MCF 10A (cell line): ENCODE data around the gene BCAT1. TPM values are rescaled to one million over a fixed set of nuclear protein-coding genes. Genes with fewer than 3 reads are reported as not detected.
"Not testable (repeated sequence)": the region's sequence is repeated elsewhere in the genome, so short reads cannot be mapped to it uniquely, and the experiment has no call there.

Source experiments
- BruUV-seq: library from RNA; stranded (reverse); fragments of 400-500 nt; replicated peaks from 2 replicates; lab custom pipeline; 2021; lab: Mats Ljungman, UMichigan
- CTCF ChIA-PET: fragments of 300-600 bp; sonication (Branson Sonifier 250); formaldehyde crosslinking; extraction: SDS; loops from one replicate; lab custom pipeline; 2021; ENCODE audit warnings: antibody characterized with exemption, inconsistent platforms; lab: Yijun Ruan, JAX
- POLR2A ChIA-PET: fragments of 300-600, 350-650 bp; sonication (Branson Sonifier 250); formaldehyde crosslinking; extraction: SDS; loops from one replicate; lab custom pipeline; 2020; ENCODE audit warnings: antibody characterized with exemption, inconsistent platforms; lab: Yijun Ruan, JAX
- DNase-seq: peaks from one replicate; pipeline ENCODE4 v3.0.0-alpha.2; 2018; ENCODE audit not compliant: unreplicated experiment
- H3K27ac Mint-ChIP-seq: one replicate; pipeline ENCODE4 v1.8.0; 2022; ENCODE audit warnings: mild to moderate bottlenecking, low read depth, mixed read lengths; ENCODE audit not compliant: unreplicated experiment
- H3K27me3 Mint-ChIP-seq: one replicate; pipeline ENCODE4 v1.8.0; 2022; ENCODE audit warnings: mixed read lengths; ENCODE audit not compliant: insufficient read depth, unreplicated experiment
- H3K36me3 Mint-ChIP-seq: one replicate; pipeline ENCODE4 v1.8.0; 2022; ENCODE audit warnings: mild to moderate bottlenecking, moderate library complexity, mixed read lengths; ENCODE audit not compliant: insufficient read depth, unreplicated experiment
- H3K4me1 Mint-ChIP-seq: one replicate; pipeline ENCODE4 v1.8.0; 2022; ENCODE audit warnings: mixed read lengths; ENCODE audit not compliant: insufficient read depth, unreplicated experiment
- H3K4me3 Mint-ChIP-seq: one replicate; pipeline ENCODE4 v1.8.0; 2022; ENCODE audit warnings: mild to moderate bottlenecking, moderate library complexity, mixed read lengths; ENCODE audit not compliant: unreplicated experiment
- H3K9me3 Mint-ChIP-seq: one replicate; pipeline ENCODE4 v1.8.0; 2022; ENCODE audit warnings: mixed read lengths; ENCODE audit not compliant: unreplicated experiment
- CTCF ChIP-seq: fragments of 200-600 bp; IDR thresholded peaks from one replicate; pipeline ENCODE4 v1.8.0; 2022; ENCODE audit warnings: antibody characterized with exemption, mild to moderate bottlenecking; ENCODE audit not compliant: unreplicated experiment
- intact Hi-C: fragments of 100-400 bp; cut with micrococcal nuclease; formaldehyde crosslinking; loops from 2 replicates; pipeline ENCODE4 v1.14.1; 2022
- total RNA-seq: library from RNA; stranded (reverse); gene quantifications from 2 replicates; pipeline ENCODE4 v1.2.3, GENCODE V29; 2022

BCAT1 gene
- total RNA-seq, 1 experiment from 2014 or later = 0.12 TPM

- intact Hi-C loops = no loop called here
- Mint-ChIP-seq H3K27ac (no peak overlapping the region), H3K36me3 (no peaks in the 10 kb centered on the region), H3K9me3 (no peaks in the 10 kb centered on the region), H3K4me3 (no peak overlapping the region), H3K4me1 (no peaks in the 10 kb centered on the region), H3K27me3 (peaks cover 21% of the 10 kb centered on the region)
- POLR2A ChIA-PET = no interaction called here
- DNase-seq = no peak
- CTCF ChIA-PET = no interaction called here
- TF ChIP-seq CTCF = no peak
- no TSS peak for BruUV-seq
Measured at GRCh38 chr12:24933694-24934407, 15.1 kb downstream of the BCAT1 start.

- Mint-ChIP-seq H3K4me1 (no peaks in the 10 kb centered on the region), H3K4me3 (no peak overlapping the region), H3K27ac (no peak overlapping the region), H3K27me3 (peaks cover 21% of the 10 kb centered on the region), H3K9me3 (no peaks in the 10 kb centered on the region), H3K36me3 (no peaks in the 10 kb centered on the region)
- BruUV-seq = no TSS peak
- POLR2A ChIA-PET = interaction anchor here (1.2 kb wide), 1 partner anchor 23 kb away, joined by 4 read pairs; no protein-coding TSS in a partner anchor
- no peak for TF ChIP-seq CTCF
- DNase-seq = no peak
- intact Hi-C loops = no loop called here
- CTCF ChIA-PET = interaction anchor here (0.6 to 1.1 kb wide), 2 partner anchors 33 to 77 kb away, joined by 3 read pairs; no protein-coding TSS in a partner anchor
Measured at GRCh38 chr12:24931666-24932405, 17.1 kb downstream of the BCAT1 start.

- H3K27ac Mint-ChIP-seq = no peak overlapping the region
Measured at GRCh38 chr12:24929953-24930352, 18.9 kb downstream of the BCAT1 start.

GRCh38 chr12:24928533-24929306 is 20.2 kb downstream of the BCAT1 start:
- BruUV-seq, H3K27ac Mint-ChIP-seq, H3K4me1 Mint-ChIP-seq, POLR2A ChIA-PET, DNase-seq, H3K4me3 Mint-ChIP-seq, H3K9me3 Mint-ChIP-seq, intact Hi-C loops, H3K36me3 Mint-ChIP-seq: not testable (repeated sequence)
- CTCF ChIA-PET = interaction anchor here (0.8 to 1.0 kb wide), 2 partner anchors 63 to 636 kb away, joined by 3 to 4 read pairs; no protein-coding TSS in a partner anchor
- peaks cover 21% of the 10 kb centered on the region for H3K27me3 Mint-ChIP-seq

More at GRCh38 chr12:24929953-24930352, 18.9 kb downstream of the BCAT1 start:
- no TSS peak for BruUV-seq
- CTCF ChIA-PET = no interaction called here
- no peak for DNase-seq
- H3K4me3 Mint-ChIP-seq = no peak overlapping the region
- intact Hi-C loops = no loop called here
- H3K9me3 Mint-ChIP-seq = no peaks in the 10 kb centered on the region
- TF ChIP-seq CTCF = no peak
- POLR2A ChIA-PET = no interaction called here
- no peaks in the 10 kb centered on the region for H3K4me1 Mint-ChIP-seq
- peaks cover 21% of the 10 kb centered on the region for H3K27me3 Mint-ChIP-seq
- no peaks in the 10 kb centered on the region for H3K36me3 Mint-ChIP-seq
